GM19043 (cell line): ENCODE data around the gene NHS.

Experiments
- ATAC-seq: cut with Tn5 transposase; IDR thresholded peaks from one replicate; pipeline ENCODE4 v1.9.1; 2021; ENCODE audit warnings: low read depth; ENCODE audit not compliant: unreplicated experiment

NHS gene

DNA sequence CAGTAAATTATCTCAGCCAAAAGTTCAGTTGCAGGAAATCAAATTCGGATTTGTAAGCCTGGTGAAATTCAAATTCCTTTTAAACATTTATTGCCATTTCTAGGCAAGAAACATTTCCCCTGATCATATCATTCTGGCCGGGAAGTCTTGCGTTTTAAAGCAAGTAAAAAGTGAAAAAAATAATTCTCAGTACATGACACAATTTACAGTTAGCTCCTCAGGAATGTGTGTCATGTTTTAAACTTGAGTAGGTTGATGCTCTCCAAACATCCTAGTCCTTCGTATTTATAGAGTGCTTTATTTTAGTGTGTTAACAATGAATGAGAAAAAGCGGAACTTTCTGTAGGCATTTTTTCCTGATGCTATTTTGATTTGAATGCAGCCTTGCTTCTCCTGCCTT, 204.0 kb downstream of the NHS start:
- no peak for ATAC-seq

DNA sequence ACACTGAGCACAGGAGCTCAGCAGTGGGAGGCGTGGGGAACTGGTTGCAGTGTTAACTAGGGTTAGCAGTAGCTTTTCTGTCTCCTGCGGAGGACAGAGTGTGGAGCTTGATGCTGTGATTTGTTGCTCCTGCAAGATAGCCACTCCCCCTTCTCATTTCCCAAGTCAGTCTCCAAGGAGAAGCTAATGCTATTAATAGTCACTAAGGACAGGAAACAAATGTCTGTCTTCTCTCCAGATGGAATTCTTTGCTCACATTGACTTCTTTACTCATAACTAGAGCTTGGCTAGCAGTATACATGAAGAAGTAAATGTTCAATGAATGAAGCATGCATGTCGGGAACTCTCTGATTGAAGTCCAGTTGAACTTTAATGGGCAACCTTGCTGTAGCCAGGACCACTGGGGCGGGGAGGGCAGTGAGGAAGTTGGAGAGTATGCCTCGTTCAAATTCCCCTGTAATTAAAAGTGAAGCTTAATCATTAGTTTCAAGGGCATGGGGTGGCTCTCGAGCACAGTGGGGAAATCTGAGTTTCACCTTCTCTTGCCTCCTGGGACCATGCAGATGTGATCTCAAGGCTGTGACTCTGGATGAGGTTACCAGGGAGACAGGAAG, 205.6 kb downstream of the NHS start:
- no peak for ATAC-seq

DNA sequence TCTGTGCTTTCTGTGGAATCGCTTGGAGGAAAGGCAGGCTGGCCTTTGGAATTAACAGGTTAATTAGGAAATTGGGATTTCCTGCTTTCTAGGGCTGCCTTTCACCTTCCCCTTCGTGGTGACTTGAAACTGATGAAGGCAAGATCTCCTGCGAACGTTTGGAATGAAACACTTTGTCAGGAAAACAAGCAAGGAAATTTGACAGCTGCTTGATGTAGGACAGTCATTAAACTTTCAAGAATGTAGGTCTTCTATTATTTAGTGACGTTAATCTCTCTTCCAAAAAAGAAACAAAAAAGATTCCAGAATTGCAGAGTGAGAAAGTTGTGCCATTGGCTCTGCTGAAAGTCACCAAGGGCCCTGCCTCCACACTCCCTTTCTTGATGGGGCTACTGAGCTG, 206.6 kb downstream of the NHS start:
- no peak for ATAC-seq

DNA sequence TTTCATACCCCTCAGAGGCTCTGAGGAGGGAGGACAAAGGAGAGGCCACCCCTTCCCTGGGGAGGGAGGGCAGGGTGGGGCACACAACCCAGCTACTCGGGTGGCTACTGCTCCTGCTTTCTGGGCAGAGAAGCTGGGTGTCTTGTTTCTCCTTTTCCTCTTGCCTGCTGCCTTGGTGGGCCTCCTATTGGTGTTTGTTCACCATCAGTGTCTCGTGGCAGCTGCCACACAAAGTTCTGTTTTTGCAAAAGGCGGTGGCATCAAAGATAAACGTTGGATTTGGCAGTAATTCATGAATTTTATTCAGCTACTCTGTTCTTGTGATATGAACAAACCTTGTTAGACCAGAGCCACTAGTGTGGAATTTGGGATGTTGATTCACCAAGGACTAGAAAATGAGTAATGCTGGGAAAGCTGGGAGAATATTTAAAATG, 209.3 kb downstream of the NHS start:
- no peak for ATAC-seq

DNA sequence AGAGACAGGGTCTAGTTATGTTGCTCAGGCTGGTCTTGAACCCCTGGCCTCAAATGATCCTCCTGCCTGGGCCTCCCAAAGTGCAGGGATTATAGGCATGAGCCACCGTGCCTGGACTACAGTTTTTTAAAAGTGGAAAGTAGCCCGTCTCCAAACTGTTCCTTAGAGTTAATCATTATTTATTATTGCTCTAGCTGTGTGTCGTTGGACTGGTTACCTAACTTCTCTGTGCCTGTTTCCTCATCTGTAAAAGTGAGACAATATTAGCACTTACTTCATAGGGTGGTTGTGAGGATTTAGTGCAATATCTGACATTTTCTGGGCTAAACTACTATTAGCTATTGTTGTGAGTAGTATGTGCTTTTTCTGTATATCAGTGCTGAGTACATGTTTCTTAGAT, 210.0 kb downstream of the NHS start:
- ATAC-seq, result no peak

DNA sequence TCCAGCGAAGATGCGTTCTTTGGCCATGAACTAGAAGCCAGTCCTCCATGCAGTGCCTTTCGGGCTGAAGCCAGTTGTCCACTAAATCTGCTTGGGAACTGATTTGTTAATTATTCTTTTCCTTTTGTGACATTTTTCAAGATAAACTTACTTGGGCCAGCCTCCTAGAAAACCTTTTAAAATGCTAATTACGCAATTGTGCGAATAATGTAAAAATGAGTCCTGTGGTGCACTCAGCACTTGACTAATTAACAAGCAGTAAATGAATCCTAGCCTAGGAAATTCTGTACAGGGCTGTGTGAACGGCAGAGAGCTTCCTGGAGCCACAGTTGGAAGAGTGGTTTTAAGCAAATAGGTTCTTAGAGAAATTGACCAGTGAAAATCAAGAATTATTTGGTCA, 212.4 kb downstream of the NHS start:
- ATAC-seq, result no peak

DNA sequence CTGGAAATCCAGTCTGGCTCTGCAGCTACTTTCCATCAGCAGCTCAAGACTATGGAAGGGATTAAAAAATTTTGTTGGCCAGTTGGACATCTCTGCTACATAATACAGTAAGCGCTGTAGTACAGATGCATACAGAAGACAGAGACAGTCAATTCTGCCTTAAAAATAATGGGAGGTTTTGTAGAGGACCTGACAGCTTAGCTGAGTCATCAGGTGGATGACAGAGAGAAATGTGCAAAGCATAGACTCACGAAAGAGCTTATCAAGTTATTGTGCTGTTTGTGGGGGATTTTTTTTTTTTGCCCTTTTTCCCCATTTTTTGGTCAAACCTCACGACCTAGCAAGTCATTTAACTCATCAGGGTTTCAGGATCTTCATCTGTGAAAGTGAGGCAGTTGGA, 213.3 kb downstream of the NHS start:
- no peak for ATAC-seq

DNA sequence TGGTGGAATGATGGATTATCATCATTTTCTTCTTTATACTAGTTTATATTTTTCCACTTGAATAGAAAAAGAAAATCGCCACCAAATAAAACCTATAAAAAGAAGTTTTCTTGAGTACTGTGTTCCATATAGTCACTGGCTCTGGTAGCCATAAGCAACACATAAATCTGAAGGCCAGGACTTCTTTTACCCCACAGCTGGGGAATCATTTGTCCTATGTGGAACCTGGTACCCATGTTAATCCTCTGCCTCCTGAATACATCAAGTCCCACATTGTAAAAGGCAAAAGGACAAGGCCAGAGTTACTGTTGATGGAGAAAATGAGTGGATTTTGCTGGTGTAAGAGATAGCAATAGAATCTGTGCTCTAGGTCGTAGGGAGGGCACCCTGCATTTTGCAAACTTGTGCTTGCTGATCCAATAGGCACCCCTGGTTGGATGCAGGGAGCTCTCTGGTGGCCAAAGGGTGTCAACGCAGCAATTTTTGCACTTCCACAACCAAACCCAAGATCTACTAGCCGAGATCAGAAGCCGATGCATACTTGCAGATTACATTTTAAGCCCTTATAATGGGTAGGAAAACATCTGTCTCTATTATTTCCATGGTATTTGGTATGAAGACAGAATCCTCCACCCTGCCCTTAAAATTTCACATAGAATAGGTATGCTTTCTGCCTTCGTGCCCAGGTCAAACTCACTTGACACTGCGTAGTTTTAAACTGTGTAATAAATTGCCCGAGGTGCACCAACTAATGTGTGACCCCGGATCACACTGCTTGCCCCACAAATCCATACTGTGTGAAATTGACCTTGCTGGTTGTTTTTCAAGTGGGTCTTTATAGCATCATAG, 216.1 kb downstream of the NHS start:
- ATAC-seq, result no peak

DNA sequence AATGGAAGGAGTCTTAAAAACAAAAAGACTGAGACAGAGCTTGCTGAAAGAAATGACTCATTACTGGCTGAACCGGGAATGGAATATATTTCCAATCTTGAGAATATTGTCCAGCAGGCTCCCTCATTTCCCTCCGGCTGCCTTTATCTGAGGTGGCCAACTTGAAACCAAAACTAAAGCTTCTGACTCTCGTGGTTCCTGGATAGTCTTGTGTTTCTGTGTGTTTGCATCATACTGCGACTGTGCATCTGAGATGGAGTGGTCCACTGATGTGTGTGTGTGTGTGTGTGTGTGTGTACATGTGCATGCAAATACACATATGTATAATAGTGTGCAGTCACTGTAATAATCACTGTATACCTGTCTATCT, 216.7 kb downstream of the NHS start:
- no peak for ATAC-seq

DNA sequence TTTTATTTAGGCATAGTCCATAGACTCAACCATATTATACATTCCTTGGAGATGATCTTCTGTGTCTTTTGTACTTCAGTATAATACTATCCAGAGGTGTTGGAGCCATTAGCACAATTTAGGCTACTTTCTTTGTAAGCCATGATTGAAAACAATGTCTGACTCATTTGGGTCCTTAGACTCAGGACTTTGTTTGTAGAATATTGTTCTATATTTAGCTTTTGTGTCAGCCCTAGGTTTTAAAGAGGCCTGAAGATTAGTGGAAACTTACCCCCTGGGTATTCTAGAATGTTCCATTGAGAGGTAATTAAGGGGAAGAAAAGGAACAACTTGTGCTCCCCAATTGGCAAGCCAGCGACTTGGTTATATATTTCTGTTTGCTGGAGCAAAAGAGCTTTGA, 217.1 kb downstream of the NHS start:
- ATAC-seq, result no peak

DNA sequence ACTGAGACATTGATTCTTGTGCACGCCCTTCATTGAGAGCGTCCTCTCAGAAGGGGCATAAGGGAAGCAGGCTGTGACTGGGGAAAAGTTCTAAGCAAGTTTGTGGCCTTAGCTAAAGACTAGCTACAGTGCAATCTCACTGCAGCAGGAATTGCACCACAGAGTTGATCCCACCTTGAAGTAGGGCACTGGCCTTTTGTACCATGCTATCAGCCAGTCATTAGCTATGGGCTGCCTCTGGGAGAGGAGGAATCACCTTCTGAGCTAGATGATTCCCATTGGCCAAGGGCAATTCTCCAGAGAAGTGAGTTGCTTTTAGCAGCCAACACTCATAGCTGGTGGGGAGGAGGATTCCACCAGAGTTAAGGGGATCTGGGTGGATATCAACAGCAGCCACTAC, 219.7 kb downstream of the NHS start:
- ATAC-seq, result no peak

DNA sequence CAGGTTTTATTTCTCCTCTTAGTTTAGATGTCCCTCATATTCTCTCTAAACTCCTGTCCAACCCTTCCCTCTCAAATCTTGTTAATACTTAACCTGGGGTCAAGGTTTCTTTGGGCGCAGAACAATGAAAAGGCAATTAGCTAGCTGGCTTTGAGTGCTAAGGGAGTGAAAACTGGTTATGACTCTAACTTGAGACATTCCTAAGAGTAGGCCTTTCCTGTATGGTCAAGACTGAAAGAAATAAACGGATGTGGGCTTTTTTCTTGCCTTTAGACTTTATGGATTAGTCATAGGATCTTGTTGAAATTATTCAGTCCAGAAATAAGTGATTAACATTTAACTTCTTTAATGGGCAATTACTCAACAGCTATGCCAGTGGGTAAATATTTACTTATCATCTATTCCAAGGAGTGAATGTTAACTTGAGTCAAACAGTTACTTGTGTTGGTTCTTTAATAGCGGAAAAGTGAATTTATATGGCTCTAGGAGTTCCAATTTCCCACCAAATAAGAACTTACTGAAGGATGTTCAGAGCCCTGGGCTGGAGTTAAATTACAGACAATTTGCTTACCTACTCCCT, 220.5 kb downstream of the NHS start:
- ATAC-seq, result no peak

DNA sequence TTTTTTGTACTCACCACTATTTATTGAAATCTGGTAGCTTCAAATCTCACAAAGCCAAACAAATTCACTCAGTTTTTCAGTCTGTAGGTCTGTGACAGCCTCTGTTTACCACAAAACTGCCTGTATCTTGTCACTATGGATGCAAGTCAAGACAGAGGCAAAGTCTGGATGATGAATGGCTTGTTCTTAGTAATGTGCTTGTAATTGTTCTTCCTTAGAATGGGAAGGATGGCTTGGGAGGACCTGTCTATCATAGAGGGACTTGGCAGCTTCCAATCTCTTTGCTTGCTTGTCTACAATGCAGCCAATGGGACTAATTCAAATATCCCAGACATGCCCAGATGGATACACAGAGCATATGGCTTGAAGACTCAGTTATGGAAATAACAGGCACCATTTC, 221.1 kb downstream of the NHS start:
- no peak for ATAC-seq

DNA sequence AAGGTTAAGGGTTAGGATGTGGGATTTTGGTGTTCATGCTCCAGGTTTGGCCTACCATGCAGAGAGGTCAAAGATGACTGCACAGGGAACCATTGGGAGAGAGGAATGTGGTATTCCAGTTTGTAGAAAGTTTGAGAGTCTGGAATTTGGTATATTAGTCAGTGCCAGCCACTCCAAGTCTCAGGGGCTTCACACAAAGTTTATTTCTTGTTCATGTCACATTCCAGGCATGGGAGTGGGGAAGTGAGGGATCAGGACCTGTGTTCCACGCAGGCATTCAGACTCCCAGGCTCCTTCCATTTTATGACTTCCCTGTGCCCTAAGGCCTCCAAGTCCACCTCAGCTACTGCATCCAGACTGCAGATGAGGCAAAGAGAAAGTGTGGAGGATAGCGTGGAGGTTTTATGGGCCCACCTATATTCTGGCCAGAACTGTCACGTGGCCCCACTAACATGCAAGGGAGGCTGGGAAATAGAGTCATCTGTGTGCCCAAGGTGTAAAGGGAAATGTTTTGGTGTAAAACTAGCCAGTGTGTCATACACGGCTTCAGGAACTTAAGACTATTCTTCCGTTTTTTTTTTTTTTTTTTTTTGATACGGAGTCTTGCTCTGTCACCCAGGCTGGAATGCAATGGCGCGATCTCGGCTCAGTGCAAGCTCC, 221.7 kb downstream of the NHS start:
- ATAC-seq, result no peak

DNA sequence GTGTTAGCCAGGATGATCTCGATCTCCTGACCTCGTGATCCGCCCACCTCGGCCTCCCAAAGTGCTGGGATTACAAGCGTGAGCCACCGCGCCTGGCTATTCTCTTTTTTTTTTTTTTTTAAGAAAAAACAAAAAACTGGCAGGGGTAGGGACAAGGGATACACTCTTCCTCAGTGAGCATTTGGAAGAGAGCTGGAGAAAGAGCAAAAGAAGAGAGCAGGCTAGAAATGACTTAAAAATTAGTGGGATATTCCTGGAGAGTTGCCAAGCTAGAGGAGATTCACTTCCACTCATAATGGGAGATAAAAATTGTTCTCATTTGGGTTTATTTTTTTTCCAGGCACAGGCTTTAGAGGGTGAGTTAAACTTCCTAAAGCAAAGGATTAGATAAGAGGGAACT, 222.3 kb downstream of the NHS start:
- no peak for ATAC-seq

DNA sequence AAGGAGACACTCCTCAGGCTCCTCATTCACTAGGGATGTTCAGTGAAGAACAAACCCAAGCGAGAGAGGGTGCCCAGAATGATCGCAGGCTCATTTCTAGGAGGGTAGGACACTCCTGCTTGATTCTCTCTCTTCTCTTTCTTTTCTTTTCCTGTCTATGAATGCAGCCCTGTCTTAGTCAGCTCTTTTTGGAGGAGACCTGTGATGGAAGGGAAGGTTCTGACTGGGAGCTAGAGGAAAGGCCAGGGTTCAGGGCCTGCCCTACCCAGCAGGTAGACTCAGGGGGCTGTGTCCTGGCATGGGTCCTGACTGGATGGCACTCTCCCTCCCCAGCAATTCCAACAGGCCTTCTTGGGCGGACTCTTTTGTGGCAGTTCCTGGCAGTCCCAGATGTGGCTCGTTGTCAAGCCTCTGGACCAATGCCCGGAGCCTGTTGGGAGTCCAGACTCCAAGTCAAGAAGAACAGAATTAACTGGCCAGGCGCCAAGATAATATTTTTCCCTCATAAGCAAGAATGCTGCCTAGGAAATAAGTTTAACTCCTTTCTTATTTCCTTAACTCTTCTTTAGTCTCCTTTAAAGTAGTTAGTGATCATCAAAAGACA, 222.9 kb downstream of the NHS start:
- no peak for ATAC-seq

DNA sequence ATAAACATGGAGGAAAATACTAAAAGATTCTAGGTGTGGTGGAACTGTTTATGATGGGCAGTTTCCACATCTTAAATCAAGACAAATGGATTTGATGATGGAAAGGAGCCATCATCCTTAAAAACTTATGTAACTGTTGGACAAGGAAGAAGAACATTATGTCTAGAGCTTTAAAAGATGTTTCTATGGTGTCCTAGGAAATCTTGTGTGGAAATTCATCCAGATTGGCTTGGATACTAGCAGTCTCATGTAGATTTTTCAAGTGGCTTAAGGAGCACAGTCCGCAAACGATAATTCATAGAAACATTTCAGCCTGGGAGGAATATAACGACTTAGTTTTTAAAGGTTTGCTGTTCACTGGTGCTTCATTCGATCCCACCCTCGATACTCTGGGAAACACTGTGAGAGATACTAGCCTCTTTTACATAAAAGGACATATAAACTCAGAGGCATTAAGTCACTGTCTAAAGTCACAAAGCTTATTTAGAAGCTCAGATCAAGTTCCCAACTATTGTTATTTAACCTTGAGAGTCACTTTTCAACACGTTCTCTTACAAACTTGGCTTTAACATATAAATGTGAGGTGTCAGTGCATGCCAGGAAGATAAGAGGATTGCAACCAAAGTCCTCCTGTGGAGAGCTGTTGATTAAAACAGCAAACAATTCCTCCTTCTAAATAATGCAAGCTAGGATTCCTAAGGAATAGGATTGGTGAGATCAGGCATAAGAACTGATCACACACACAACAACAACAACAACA, 226.6 kb downstream of the NHS start:
- ATAC-seq, result no peak

DNA sequence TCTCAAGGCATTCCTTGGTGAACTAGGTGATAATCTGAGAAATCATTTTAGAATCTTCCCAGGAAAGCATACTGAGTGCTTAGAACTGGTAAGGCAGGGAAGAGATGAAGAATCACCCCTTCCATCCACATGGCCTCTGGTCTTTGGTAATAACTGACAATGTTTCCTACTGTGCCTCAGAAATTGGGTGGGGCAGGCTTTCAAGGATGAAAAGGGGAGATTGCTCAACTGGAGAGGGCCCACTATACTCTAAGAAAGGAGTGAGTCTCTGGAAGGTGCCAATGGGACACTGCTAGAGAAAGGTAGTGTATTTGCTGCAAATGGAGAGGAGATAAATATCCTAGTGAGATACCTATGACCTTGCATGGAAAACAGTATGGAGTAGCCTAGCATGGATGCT, 227.2 kb downstream of the NHS start:
- no peak for ATAC-seq

DNA sequence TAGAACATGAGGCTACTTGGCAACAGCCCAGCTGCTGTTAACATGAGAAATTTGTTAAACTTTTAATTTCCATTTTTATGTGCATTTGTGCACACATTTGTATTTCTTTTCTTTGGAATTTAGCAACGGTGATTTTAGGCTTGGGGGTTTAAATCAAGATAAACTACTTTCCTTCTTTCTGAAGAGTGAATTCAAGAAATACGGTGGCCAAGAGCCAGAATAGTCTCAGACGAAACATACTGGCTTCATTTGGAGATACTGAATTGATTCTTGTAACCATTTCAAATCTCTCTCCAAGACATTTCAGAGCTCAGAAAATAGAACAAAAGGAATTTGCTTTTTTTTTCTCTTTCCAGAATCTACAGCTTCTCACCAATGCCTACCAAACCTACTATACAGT, 228.2 kb downstream of the NHS start:
- ATAC-seq, result no peak

DNA sequence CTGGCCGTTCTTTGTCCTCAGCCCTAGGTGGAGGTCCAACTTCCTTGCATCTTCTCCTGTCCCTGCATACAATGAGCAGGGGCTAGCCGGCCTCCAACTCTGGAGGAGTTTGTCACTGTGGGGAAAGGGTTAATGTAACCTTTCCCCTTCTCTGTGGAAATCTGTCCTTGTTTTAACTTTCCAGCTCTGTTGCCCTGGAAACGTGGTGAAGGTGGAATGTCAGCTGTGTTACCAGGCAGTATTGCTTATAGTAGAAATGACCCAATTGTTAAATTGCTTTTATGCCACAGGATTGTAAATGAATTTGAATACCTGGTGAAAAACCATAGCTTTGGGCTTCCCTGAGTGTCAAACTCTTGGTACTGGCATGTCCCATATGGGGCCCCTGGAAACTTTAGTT, 230.7 kb downstream of the NHS start:
- ATAC-seq, result no peak
